ENCODE results near the gene SNAPC2. TPM values are rescaled to one million over a fixed set of nuclear protein-coding genes. Genes with fewer than 3 reads are reported as not detected.

The SNAPC2 gene
- polyA plus RNA-seq, 1 of the 3 experiments (the other 2 are of a cell fraction), result 38.7 TPM

- DNase-seq, result no peak
- Histone ChIP-seq H3K9ac (no peak overlapping the region), H3K4me3 (ENCODE audit: low read depth in 2 of 2, low read length in 1 of 2) (no peak overlapping the region), H3K79me2 (ENCODE audit: insufficient read depth) (peaks cover 23% of the 10 kb centered on the region), H3K4me1 (ENCODE audit: control insufficient read depth in 1 of 2, insufficient read depth in 2 of 2, low read depth in 1 of 2, low read length in 1 of 2) (peaks cover 0 to 19% of the 10 kb centered on the region in 2 experiments; a peak in 2 of 4 replicates), H3K27me3 (ENCODE audit: insufficient read depth) (no peaks in the 10 kb centered on the region), H3F3A (replicated peaks; ENCODE audit: insufficient read depth) (no peaks in the 10 kb centered on the region), H4K20me1 (ENCODE audit: insufficient read depth) (peaks cover 20% of the 10 kb centered on the region), H2AFZ (ENCODE audit: low read depth) (no peak overlapping the region), H3K27ac (ENCODE audit: low read depth in 2 of 2, low read length in 1 of 2) (no peak overlapping the region), H3K9me2 (no peaks in the 10 kb centered on the region), H3K4me2 (no peak overlapping the region), H3K36me3 (replicated peaks in 1 of 2; ENCODE audit: control insufficient read depth in 1 of 2, insufficient read depth in 2 of 2, low read length in 1 of 2) (peaks cover 0 to 3% of the 10 kb centered on the region in 2 experiments), H3K9me3 (no peaks in the 10 kb centered on the region)
- CTCF ChIA-PET, result interaction anchor here (0.7 to 1.4 kb wide), 2 partner anchors 13 to 28 kb away, joined by 3 to 4 read pairs; partner anchors contain the start of gene LRRC8E
- 84% methylated on average over 5 of the region's 7 CpGs for WGBS (ENCODE audit: low lambda C conversion rate)
- TF ChIP-seq TEAD4 (IDR thresholded peaks at IDR 0.05; ENCODE audit: borderline replicate concordance, insufficient read depth), result no peak
- no peak for TF ChIP-seq POLR2AphosphoS5 (IDR thresholded peaks at IDR 0.05; ENCODE audit: low read depth, low read length)
- TF ChIP-seq YY1 (IDR thresholded peaks at IDR 0.05; ENCODE audit: low read depth), result no peak
- TF ChIP-seq MEF2A (IDR thresholded peaks at IDR 0.05; ENCODE audit: borderline replicate concordance, low read depth), result no peak
- no peak for TF ChIP-seq EP300 (IDR thresholded peaks at IDR 0.05; ENCODE audit: borderline replicate concordance in 1 of 2, low read depth in 1 of 2, low read length in 1 of 2)
- TF ChIP-seq PBX3 (IDR thresholded peaks at IDR 0.05), result no peak
- no peak for TF ChIP-seq JUND (IDR thresholded peaks at IDR 0.05)
- no peak for TF ChIP-seq MAX (IDR thresholded peaks at IDR 0.05; ENCODE audit: low read depth)
- no peak for TF ChIP-seq TAF1 (IDR thresholded peaks at IDR 0.05; ENCODE audit: borderline replicate concordance, low read depth, low read length)
- TF ChIP-seq IRF3 (IDR thresholded peaks at IDR 0.05; ENCODE audit: low read depth, low read length), result no peak
- TF ChIP-seq USF2 (IDR thresholded peaks at IDR 0.05; ENCODE audit: borderline replicate concordance, low read depth, low read length), result no peak
- no peak for TF ChIP-seq SIN3A (IDR thresholded peaks at IDR 0.05; ENCODE audit: borderline replicate concordance, low read depth, low read length)
- no peak for TF ChIP-seq RFX5 (IDR thresholded peaks at IDR 0.05; ENCODE audit: low read length)
- TF ChIP-seq GATA2 (CRISPR knock-in tag; IDR thresholded peaks at IDR 0.05), result no peak
- no peak for TF ChIP-seq USF1 (IDR thresholded peaks at IDR 0.05; ENCODE audit: borderline replicate concordance, low read depth)
- no peak for TF ChIP-seq ZBTB33 (IDR thresholded peaks at IDR 0.05; ENCODE audit: borderline replicate concordance, low read depth)
- no peak for TF ChIP-seq FOXM1 (IDR thresholded peaks at IDR 0.05; ENCODE audit: low read depth)
- POLR2A ChIA-PET, result interaction anchor here (1.1 kb wide), 1 partner anchor 16 kb away, joined by 3 read pairs; no protein-coding TSS in a partner anchor
Observed at GRCh38 chr19:7901337-7901736, 18.8 kb upstream of the SNAPC2 start.
